HCT116 (cell line): Measurements from ENCODE around the gene WNK4. TPM values are rescaled to one million over a fixed set of nuclear protein-coding genes. Genes with fewer than 3 reads are reported as not detected.

ENCODE experiments used
- ATAC-seq: fragments of 200-7000 bp; cut with Tn5 transposase; 2 replicates; pipeline ENCODE4 v1.9.1; 2020; ENCODE audit warnings: mild to moderate bottlenecking, moderate library complexity
- BruUV-seq: library from RNA; stranded (reverse); fragments of 400-500 nt; replicated peaks from 2 replicates; lab custom pipeline; 2021; lab: Mats Ljungman, UMichigan
- CTCF ChIA-PET: fragments of 300-600 bp; sonication (Branson Sonifier 250); formaldehyde crosslinking; loops from one replicate; lab custom pipeline; 2021; ENCODE audit warnings: antibody characterized with exemption; lab: Charles Lee
- POLR2A ChIA-PET: fragments of 300-600, 350-600 bp; sonication (Branson Sonifier 250); formaldehyde crosslinking; loops from one replicate; lab custom pipeline; 2021; ENCODE audit warnings: antibody characterized with exemption; lab: Charles Lee
- RAD21 ChIA-PET, 2 experiments: fragments of 300-600 bp; sonication (Branson Sonifier 250); formaldehyde crosslinking; loops; one replicate each; lab custom pipeline; 2023; ENCODE audit warnings: low total read pairs in 2 of 2; ENCODE audit not compliant: uncharacterized antibody in 2 of 2, unreplicated experiment in 2 of 2, low non-redundant PET in 1 of 2; lab: Charles Lee
- DNase-seq: peaks from one replicate; pipeline ENCODE4 v3.0.0-alpha.2; 2010; ENCODE audit warnings: low read depth, low spot score
- H2AFZ ChIP-seq: fragments of 200-600 bp; shearing (Covaris generic), sonication (generic); 2 replicates; pipeline ENCODE4 v1.6.1; 2017; ENCODE audit warnings: low read depth, mixed run types, mixed read lengths, antibody characterized with exemption, low read length; ENCODE audit not compliant: poor library complexity, severe bottlenecking
- H3K27ac ChIP-seq: 2 replicates; pipeline ENCODE4 v1.5.1; 2012; ENCODE audit warnings: low read depth, low read length
- H3K27me3 ChIP-seq: fragments of 200-600 bp; sonication (generic); 2 replicates; pipeline ENCODE4 v1.6.1; 2016; ENCODE audit warnings: mixed run types, low read length, mixed read lengths; ENCODE audit not compliant: insufficient read depth
- H3K36me3 ChIP-seq, 2 experiments: fragments of 200-500 bp in 1 of 2; fragments of 200-600 bp in 1 of 2; sonication (Bioruptor generic) in 1 of 2; sonication (generic) in 1 of 2; 2 replicates each; pipeline versions ENCODE4 v1.5.1 to v1.6.1; 2014 to 2016; ENCODE audit warnings: low read length in 2 of 2, inconsistent platforms in 1 of 2, mixed read lengths in 1 of 2, mixed run types in 1 of 2; ENCODE audit not compliant: insufficient read depth in 2 of 2, control insufficient read depth in 1 of 2
- H3K4me1 ChIP-seq, 2 experiments: fragments of 200-600 bp in 1 of 2; sonication (generic) in 1 of 2; 2 replicates each; pipeline versions ENCODE4 v1.5.1 to v1.6.1; 2012 to 2017; ENCODE audit warnings: low read length in 2 of 2, inconsistent platforms in 1 of 2, mild to moderate bottlenecking in 1 of 2, mixed read lengths in 1 of 2, mixed run types in 1 of 2, moderate library complexity in 1 of 2; ENCODE audit not compliant: insufficient read depth in 2 of 2, control insufficient read depth in 1 of 2
- H3K4me2 ChIP-seq: fragments of 200-600 bp; sonication (generic); 2 replicates; pipeline ENCODE4 v1.6.1; 2017; ENCODE audit warnings: mixed run types, low read length, mixed read lengths
- H3K4me3 ChIP-seq, 2 experiments: fragments of 200-600 bp in 1 of 2; sonication (generic) in 1 of 2; replicated peaks in 1 of 2; 2 replicates each; pipeline ENCODE4 v1.5.1; 2011 to 2016; ENCODE audit warnings: low read length in 2 of 2, control low read depth in 1 of 2, low read depth in 1 of 2, mild to moderate bottlenecking in 1 of 2, mixed read lengths in 1 of 2, mixed run types in 1 of 2
- H3K79me2 ChIP-seq: fragments of 200-600 bp; sonication (generic); 2 replicates; pipeline ENCODE4 v1.6.1; 2017; ENCODE audit warnings: mild to moderate bottlenecking, mixed run types, low read length, moderate library complexity, mixed read lengths; ENCODE audit not compliant: insufficient read depth
- H3K9ac ChIP-seq: fragments of 200-600 bp; sonication (generic); 2 replicates; pipeline ENCODE4 v1.6.1; 2016; ENCODE audit warnings: low read length, mixed read lengths
- H3K9me2 ChIP-seq: fragments of 200-600 bp; sonication (generic), shearing (Covaris generic); 2 replicates; pipeline ENCODE4 v1.6.1; 2017; ENCODE audit warnings: mixed run types, mild to moderate bottlenecking, moderate library complexity; ENCODE audit not compliant: insufficient read depth
- H3K9me3 ChIP-seq, 2 experiments: fragments of 200-500 bp in 1 of 2; fragments of 200-600 bp in 1 of 2; sonication (Bioruptor generic) in 1 of 2; sonication (generic) in 1 of 2; 2 replicates each; pipeline ENCODE4 v1.6.1; 2014 to 2017; ENCODE audit warnings: low read length in 2 of 2, mixed read lengths in 2 of 2, inconsistent platforms in 1 of 2, low read depth in 1 of 2, mild to moderate bottlenecking in 1 of 2, mixed run types in 1 of 2, moderate library complexity in 1 of 2; ENCODE audit not compliant: control insufficient read depth in 1 of 2, insufficient read depth in 1 of 2
- H4K20me1 ChIP-seq: fragments of 200-600 bp; sonication (generic), shearing (Covaris generic); 2 replicates; pipeline ENCODE4 v1.6.1; 2017; ENCODE audit warnings: mixed run types, mild to moderate bottlenecking, moderate library complexity; ENCODE audit not compliant: insufficient read depth
- ATF3 ChIP-seq: IDR thresholded peaks from 2 replicates; pipeline ENCODE4 v1.6.1; 2012
- CBX3 ChIP-seq: IDR thresholded peaks from 2 replicates; pipeline ENCODE4 v1.6.1; 2012; ENCODE audit warnings: low read depth
- EGR1 ChIP-seq: IDR thresholded peaks from 2 replicates; pipeline ENCODE4 v1.6.1; 2012; ENCODE audit warnings: low read depth
- ELF1 ChIP-seq: IDR thresholded peaks from 2 replicates; pipeline ENCODE4 v1.6.1; 2012; ENCODE audit warnings: low read depth, borderline replicate concordance
- MAX ChIP-seq: IDR thresholded peaks from 2 replicates; pipeline ENCODE4 v1.6.1; 2012
- POLR2A ChIP-seq: IDR thresholded peaks from 2 replicates; pipeline ENCODE4 v1.7.0; 2011; ENCODE audit warnings: borderline replicate concordance; ENCODE audit not compliant: insufficient read depth, insufficient read length; ENCODE audit errors: extremely low read depth
- POLR2AphosphoS5 ChIP-seq: IDR thresholded peaks from 2 replicates; pipeline ENCODE4 v1.6.1; 2011; ENCODE audit warnings: mild to moderate bottlenecking, low read depth, low read length, moderate library complexity
- REST ChIP-seq: IDR thresholded peaks from 2 replicates; pipeline ENCODE4 v1.6.1; 2012; ENCODE audit warnings: low read depth
- SIN3A ChIP-seq: IDR thresholded peaks from 2 replicates; pipeline ENCODE4 v1.6.1; 2012; ENCODE audit warnings: low read depth
- SP1 ChIP-seq: IDR thresholded peaks from 2 replicates; pipeline ENCODE4 v1.6.1; 2012; ENCODE audit warnings: low read depth
- SRF ChIP-seq: IDR thresholded peaks from 2 replicates; pipeline ENCODE4 v1.6.1; 2012; ENCODE audit warnings: low read depth
- TCF7L2 ChIP-seq: IDR thresholded peaks from 2 replicates; pipeline ENCODE4 v1.7.0; 2011; ENCODE audit warnings: borderline replicate concordance, inconsistent platforms; ENCODE audit not compliant: insufficient read depth, insufficient read length; ENCODE audit errors: extremely low read depth
- YY1 ChIP-seq: IDR thresholded peaks from 2 replicates; pipeline ENCODE4 v1.6.1; 2011; ENCODE audit warnings: low read length, low read depth, moderate library complexity, mild to moderate bottlenecking; ENCODE audit not compliant: insufficient replicate concordance; ENCODE audit errors: extremely low read depth
- ZFX ChIP-seq: fragments of 450-650 bp; IDR thresholded peaks from 2 replicates; pipeline ENCODE4 v1.6.1; 2017
- intact Hi-C: fragments of 100-400 bp; cut with micrococcal nuclease; formaldehyde crosslinking; loops from 2 replicates; pipeline ENCODE4 v1.10.0; 2022
- total RNA-seq: library from RNA; stranded (reverse); gene quantifications from one replicate; pipeline ENCODE4 v1.2.1, GENCODE V29; 2021; ENCODE audit not compliant: unreplicated experiment

The WNK4 gene
- total RNA-seq, 1 experiment from 2014 or later = 4.5 TPM

- peak within 1 kb of the TSS; percentile 98 for H3K9ac ChIP-seq
- ChIA-PET POLR2A (interaction anchor here (0.5 to 1.8 kb wide), 3 partner anchors 9 to 107 kb away, joined by 3 to 7 read pairs (median 3); partner anchors contain the start of gene BECN1), RAD21 (no interaction called here), CTCF (interaction anchor here (1.0 to 1.9 kb wide), 3 partner anchors 8 to 10 kb away, joined by 3 to 6 read pairs (median 3); partner anchors contain the start of gene BECN1)
- H3K4me2 ChIP-seq = peak within 1 kb of the TSS; percentile 92
- ATAC-seq (peak; percentile 89), DNase-seq (peak; percentile 82)
- H3K79me2 ChIP-seq = peaks cover 48% of the 10 kb centered on the region
- intact Hi-C loops = no loop called here
- H3K27me3 ChIP-seq = no peaks in the 10 kb centered on the region
- peaks cover 9 to 26% of the 10 kb centered on the region in 2 experiments; a peak in 3 of 4 replicates for H3K36me3 ChIP-seq
- TSS peak; percentile 79 for BruUV-seq
- no peak for TF ChIP-seq REST
- TF ChIP-seq SP1 = peak; percentile 45; the same call in 1 of the 2 replicates
- peak; percentile 77; the same call in 1 of the 2 replicates for TF ChIP-seq ZFX
- TF ChIP-seq ATF3 = no peak
- peak; percentile 93 for TF ChIP-seq POLR2AphosphoS5
- no peak for TF ChIP-seq CBX3
- TF ChIP-seq ELF1 = peak; percentile 70
- peak; percentile 100 for TF ChIP-seq MAX
- TF ChIP-seq SRF = peak; percentile 90
- TF ChIP-seq YY1 = peak; percentile 3
- no peak for TF ChIP-seq EGR1
- peak; percentile 70 for TF ChIP-seq POLR2A
- peak; percentile 95 for TF ChIP-seq SIN3A
- TF ChIP-seq TCF7L2 = peak; percentile 62
- H3K9me2 ChIP-seq = no peaks in the 10 kb centered on the region
- peak within 1 kb of the TSS; percentile 60 for H2AFZ ChIP-seq
- H3K4me3 ChIP-seq = peak within 1 kb of the TSS; percentile 89 to 93
- no peaks in the 10 kb centered on the region for H3K9me3 ChIP-seq
- H4K20me1 ChIP-seq = no peaks in the 10 kb centered on the region
- peaks cover 12 to 19% of the 10 kb centered on the region in 2 experiments; a peak in 3 of 4 replicates for H3K4me1 ChIP-seq
- H3K27ac ChIP-seq = peak within 1 kb of the TSS; percentile 80
These were observed 52.7 kb downstream of the WNK4 start, which contains the start of gene PSME3 for GRCh38 chr17:42832934-42833766. Gene PSME3 (plus strand): TSS chr17:42833397. CDS start chr17:42833632, 235 bp downstream.
